ENCODE data around the gene SERP1.
"Not testable (repeated sequence)": the region's sequence is repeated elsewhere in the genome, so short reads cannot be mapped to it uniquely, and the experiment has no call there.

SERP1 gene

DNA sequence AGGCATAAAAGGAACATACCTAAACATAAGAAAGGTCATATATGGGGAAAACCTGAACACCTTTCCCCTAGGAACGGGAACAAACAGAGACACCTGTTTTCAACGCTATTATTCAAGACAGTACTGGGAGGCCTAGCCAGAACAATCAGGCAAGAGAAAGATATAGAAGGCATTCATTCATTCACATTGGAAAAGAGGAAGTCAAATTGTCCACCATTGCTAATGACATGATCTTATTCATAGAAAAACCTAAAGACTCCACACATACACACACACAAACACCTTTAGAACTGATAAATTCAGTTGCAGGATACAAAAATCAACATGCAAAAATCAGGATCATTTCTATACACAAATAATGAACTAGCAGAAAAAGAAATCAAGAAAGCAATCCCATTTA is 36.5 kb downstream of the SERP1 start:
- Histone ChIP-seq H3K4me1 (ENCODE audit: low read length) (no peaks in the 10 kb centered on the region), H3K4me3 (ENCODE audit: low read length) (no peak overlapping the region), H3K4me2 (ENCODE audit: low read length) (no peak overlapping the region), H3K79me2 (ENCODE audit: low read length) (no peaks in the 10 kb centered on the region), H2AFZ (ENCODE audit: low read depth, low read length) (no peak overlapping the region), H3K27me3 (ENCODE audit: low read depth, low read length) (no peaks in the 10 kb centered on the region), H3K36me3 (replicated peaks; ENCODE audit: low read depth, low read length) (no peaks in the 10 kb centered on the region), H3K9ac (ENCODE audit: low read length) (no peak overlapping the region), H4K20me1 (ENCODE audit: insufficient read depth, low read length) (no peaks in the 10 kb centered on the region), H3K27ac (ENCODE audit: low read length) (no peak overlapping the region), H3K9me3 (ENCODE audit: insufficient read depth, low read length) (no peaks in the 10 kb centered on the region)
- TF ChIP-seq, protein P1, sequence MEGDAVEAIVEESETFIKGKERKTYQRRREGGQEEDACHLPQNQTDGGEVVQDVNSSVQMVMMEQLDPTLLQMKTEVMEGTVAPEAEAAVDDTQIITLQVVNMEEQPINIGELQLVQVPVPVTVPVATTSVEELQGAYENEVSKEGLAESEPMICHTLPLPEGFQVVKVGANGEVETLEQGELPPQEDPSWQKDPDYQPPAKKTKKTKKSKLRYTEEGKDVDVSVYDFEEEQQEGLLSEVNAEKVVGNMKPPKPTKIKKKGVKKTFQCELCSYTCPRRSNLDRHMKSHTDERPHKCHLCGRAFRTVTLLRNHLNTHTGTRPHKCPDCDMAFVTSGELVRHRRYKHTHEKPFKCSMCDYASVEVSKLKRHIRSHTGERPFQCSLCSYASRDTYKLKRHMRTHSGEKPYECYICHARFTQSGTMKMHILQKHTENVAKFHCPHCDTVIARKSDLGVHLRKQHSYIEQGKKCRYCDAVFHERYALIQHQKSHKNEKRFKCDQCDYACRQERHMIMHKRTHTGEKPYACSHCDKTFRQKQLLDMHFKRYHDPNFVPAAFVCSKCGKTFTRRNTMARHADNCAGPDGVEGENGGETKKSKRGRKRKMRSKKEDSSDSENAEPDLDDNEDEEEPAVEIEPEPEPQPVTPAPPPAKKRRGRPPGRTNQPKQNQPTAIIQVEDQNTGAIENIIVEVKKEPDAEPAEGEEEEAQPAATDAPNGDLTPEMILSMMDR (IDR thresholded peaks at IDR 0.05; ENCODE audit: low read depth, low read length) = no peak
- TF ChIP-seq EZH2phosphoT487 (IDR thresholded peaks at IDR 0.05; ENCODE audit: low read depth) = no peak

- Histone ChIP-seq H3K27me3 (ENCODE audit: low read depth, low read length) (no peaks in the 10 kb centered on the region), H3K9ac (ENCODE audit: low read length) (no peak overlapping the region), H3K79me2 (ENCODE audit: low read length) (no peaks in the 10 kb centered on the region), H3K27ac (ENCODE audit: low read length) (no peak overlapping the region), H2AFZ (ENCODE audit: low read depth, low read length) (no peak overlapping the region), H4K20me1 (ENCODE audit: insufficient read depth, low read length) (no peaks in the 10 kb centered on the region), H3K9me3 (ENCODE audit: insufficient read depth, low read length) (no peaks in the 10 kb centered on the region), H3K4me3 (ENCODE audit: low read length) (no peak overlapping the region), H3K4me1 (ENCODE audit: low read length) (no peaks in the 10 kb centered on the region), H3K36me3 (replicated peaks; ENCODE audit: low read depth, low read length) (no peaks in the 10 kb centered on the region), H3K4me2 (ENCODE audit: low read length) (no peak overlapping the region)
- no peak for TF ChIP-seq EZH2phosphoT487 (IDR thresholded peaks at IDR 0.05; ENCODE audit: low read depth)
- TF ChIP-seq, protein P1 (IDR thresholded peaks at IDR 0.05; ENCODE audit: low read depth, low read length) = no peak
Measured at GRCh38 chr3:150508401-150508800, 37.9 kb downstream of the SERP1 start.

DNA sequence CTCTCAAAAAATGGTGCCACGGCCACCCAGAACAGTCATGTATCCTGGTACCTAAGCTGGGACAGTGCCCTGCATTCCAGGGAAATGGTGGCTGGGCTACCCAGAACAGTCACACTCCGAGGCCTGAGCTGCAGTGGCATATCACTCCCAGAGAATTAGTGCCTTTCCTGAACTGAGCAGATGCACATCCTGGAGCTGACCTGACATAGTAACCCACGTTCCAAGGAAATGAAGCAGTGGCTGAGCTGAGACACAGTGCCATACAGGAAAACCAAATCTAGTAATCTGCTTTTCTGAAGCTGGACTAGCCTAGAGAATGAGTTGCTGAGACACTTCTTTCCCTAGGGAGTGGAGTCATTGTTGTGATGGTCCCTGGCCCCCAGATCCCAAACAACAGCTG is 41.8 kb downstream of the SERP1 start:
- no peak overlapping the region for H2AFZ ChIP-seq (ENCODE audit: low read depth, low read length)
- TF ChIP-seq, protein P1 (IDR thresholded peaks at IDR 0.05; ENCODE audit: low read depth, low read length) = no peak
- no peaks in the 10 kb centered on the region for H4K20me1 ChIP-seq (ENCODE audit: insufficient read depth, low read length)

GRCh38 chr3:150503402-150504099 is 42.7 kb downstream of the SERP1 start:
- Histone ChIP-seq H3K79me2 (ENCODE audit: low read length) (no peaks in the 10 kb centered on the region), H3K27me3 (ENCODE audit: low read depth, low read length) (no peaks in the 10 kb centered on the region), H3K4me2 (ENCODE audit: low read length) (no peak overlapping the region), H3K27ac (ENCODE audit: low read length) (no peak overlapping the region), H3K4me1 (ENCODE audit: low read length) (no peaks in the 10 kb centered on the region), H2AFZ (ENCODE audit: low read depth, low read length) (no peak overlapping the region), H3K9ac (ENCODE audit: low read length) (no peak overlapping the region), H3K9me3 (ENCODE audit: insufficient read depth, low read length) (no peaks in the 10 kb centered on the region), H4K20me1 (ENCODE audit: insufficient read depth, low read length) (no peaks in the 10 kb centered on the region), H3K4me3 (ENCODE audit: low read length) (no peak overlapping the region), H3K36me3 (replicated peaks; ENCODE audit: low read depth, low read length) (no peaks in the 10 kb centered on the region)
- TF ChIP-seq, protein P1 (IDR thresholded peaks at IDR 0.05; ENCODE audit: low read depth, low read length) = no peak
- TF ChIP-seq EZH2phosphoT487 (IDR thresholded peaks at IDR 0.05; ENCODE audit: low read depth) = no peak

More for the DNA sequence above, 41.8 kb downstream of the SERP1 start:
- Histone ChIP-seq H3K4me1 (ENCODE audit: low read length) (no peaks in the 10 kb centered on the region), H3K27me3 (ENCODE audit: low read depth, low read length) (no peaks in the 10 kb centered on the region), H3K9ac (ENCODE audit: low read length) (no peak overlapping the region), H3K9me3 (ENCODE audit: insufficient read depth, low read length) (no peaks in the 10 kb centered on the region), H3K4me3 (ENCODE audit: low read length) (no peak overlapping the region), H3K79me2 (ENCODE audit: low read length) (no peaks in the 10 kb centered on the region), H3K4me2 (ENCODE audit: low read length) (no peak overlapping the region), H3K27ac (ENCODE audit: low read length) (no peak overlapping the region), H3K36me3 (replicated peaks; ENCODE audit: low read depth, low read length) (no peaks in the 10 kb centered on the region)

- not testable (repeated sequence) for H3K4me3 ChIP-seq (ENCODE audit: low read length); H3K9me3 ChIP-seq (ENCODE audit: insufficient read depth, low read length); H3K4me1 ChIP-seq (ENCODE audit: low read length); H2AFZ ChIP-seq (ENCODE audit: low read depth, low read length); H3K4me2 ChIP-seq (ENCODE audit: low read length); H3K79me2 ChIP-seq (ENCODE audit: low read length); H3K9ac ChIP-seq (ENCODE audit: low read length); H3K27ac ChIP-seq (ENCODE audit: low read length); H3K36me3 ChIP-seq (replicated peaks; ENCODE audit: low read depth, low read length); H4K20me1 ChIP-seq (ENCODE audit: insufficient read depth, low read length); H3K27me3 ChIP-seq (ENCODE audit: low read depth, low read length)
Measured at GRCh38 chr3:150500960-150501359, 45.3 kb downstream of the SERP1 start.
